ENCODE results near the gene TAS2R31.
"Not testable (repeated sequence)": the region's sequence is repeated elsewhere in the genome, so short reads cannot be mapped to it uniquely, and the experiment has no call there.

GRCh38 chr12:11041366-11041765, 10.2 kb upstream of the TAS2R31 start:
- not testable (repeated sequence) for TF ChIP-seq CTCF (conservative IDR thresholded peaks at IDR 0.05 in 1 of 2, IDR thresholded peaks at IDR 0.05 in 1 of 2; ENCODE audit: extremely low read depth in 1 of 2, insufficient read depth in 1 of 2, low read depth in 1 of 2, low read length in 2 of 2); EZH2 (IDR thresholded peaks at IDR 0.05; ENCODE audit: borderline replicate concordance, low read length)

Measured in mammary epithelial cell (primary cell).